CD4-positive, alpha-beta T cell treated with Interleukin-15 for 4 hours (primary cell): ENCODE measurements around the gene REM2.

Experiments used
- DNase-seq: peaks from one replicate; pipeline ENCODE4 v3.0.0-alpha.2; 2020; ENCODE audit warnings: low spot score

Gene REM2

GRCh38 chr14:22929104-22929960, 46.3 kb downstream of the REM2 start, which contains the start of gene PRMT5:
PRMT5 (minus strand) TSS chr14:22929376; CDS start chr14:22929361, 15 bp downstream.
- DNase-seq = peak; percentile 99

GRCh38 chr14:22929961-22930364, 46.9 kb downstream of the REM2 start:
- no peak for DNase-seq

GRCh38 chr14:22932146-22932545, 49.1 kb downstream of the REM2 start:
- no peak for DNase-seq

- no peak for DNase-seq
These were observed 52.1 kb downstream of the REM2 start for GRCh38 chr14:22935156-22935555.
